Nucleus accumbens (tissue), 56 donors: Measurements from ENCODE around the gene OLFML1.

Experiments
- DNase-seq, 56 donors: peaks; one replicate each; lab custom pipeline; 2025; lab: John Stamatoyannopoulos, UW

The OLFML1 gene

DNA sequence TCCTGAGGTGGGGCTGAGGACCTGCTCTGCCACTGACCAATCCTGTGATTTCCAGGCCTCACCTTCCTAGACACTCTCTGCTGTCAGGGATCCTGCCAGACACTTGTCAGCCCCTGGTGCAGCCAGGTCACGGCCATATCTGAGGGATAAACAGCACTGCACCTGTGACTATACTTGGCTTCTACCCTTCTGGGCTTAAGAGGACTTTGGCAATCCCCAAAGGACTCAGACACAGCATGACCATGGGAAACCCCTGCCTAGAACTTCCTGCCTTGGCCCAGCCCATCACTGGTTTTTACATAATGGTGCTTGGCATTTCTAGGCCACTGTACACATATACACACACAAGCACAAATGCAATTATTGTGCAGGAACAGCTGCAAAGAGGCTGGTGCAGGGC is 11.6 kb upstream of the OLFML1 start:
- no peak for DNase-seq

DNA sequence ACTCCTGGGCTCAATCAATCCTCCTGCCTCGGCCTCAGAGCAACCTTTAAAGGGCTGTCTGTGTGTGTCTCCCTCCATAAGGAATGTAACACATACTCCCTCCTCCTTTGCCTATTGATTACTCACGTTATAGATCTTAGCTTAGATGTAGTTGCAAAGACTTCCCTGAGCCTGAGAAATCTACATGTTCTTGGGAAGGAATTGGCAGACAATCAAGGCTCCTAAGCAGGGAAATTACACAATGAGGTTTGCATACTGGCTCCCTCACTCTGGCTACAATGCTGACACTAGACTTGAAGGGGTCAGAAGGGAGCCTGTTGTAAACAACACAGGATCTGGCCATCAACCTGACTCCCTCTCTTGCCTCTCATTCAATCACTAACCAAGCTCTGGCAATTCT is 5.2 kb upstream of the OLFML1 start:
- no peak for DNase-seq

DNA sequence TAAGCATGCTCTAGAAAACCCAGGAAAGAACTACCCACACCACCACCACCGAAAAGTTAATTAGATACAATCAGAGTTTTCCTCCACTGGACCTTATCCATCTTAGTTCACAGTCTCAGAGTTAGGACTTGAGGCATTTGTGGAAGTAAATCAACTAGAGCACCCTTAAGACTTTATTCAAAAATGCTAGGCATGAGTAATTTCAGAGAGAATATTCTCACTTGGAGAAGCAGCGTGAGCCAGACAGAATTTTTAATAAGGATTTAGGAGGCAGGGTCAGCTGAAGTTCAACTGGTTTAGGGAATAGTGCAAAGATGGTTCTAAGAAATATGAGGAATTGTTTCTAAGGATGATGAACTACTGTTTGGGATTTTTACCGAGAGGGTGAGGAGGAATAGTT is 1.2 kb upstream of the OLFML1 start:
- no peak for DNase-seq

DNA sequence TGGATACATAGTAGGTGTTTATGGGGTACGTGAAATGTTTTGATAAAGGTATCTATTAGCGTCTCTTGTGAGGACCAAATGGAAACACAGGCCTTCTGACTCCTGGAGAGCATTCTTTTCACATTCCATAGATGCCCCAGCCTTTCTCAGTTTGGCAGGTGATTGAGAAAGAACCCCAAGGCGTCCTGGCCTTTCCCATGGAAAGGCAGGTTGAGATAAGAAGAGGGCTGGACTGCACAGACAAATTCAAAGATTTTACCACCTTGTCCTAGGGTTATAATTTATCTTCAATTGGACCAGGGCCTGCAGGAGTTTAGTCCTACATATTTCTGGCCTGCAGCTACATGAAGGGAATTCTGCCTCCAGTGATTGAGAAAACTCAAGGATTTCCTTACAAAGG is 661 bp upstream of the OLFML1 start:
- no peak for DNase-seq

DNA sequence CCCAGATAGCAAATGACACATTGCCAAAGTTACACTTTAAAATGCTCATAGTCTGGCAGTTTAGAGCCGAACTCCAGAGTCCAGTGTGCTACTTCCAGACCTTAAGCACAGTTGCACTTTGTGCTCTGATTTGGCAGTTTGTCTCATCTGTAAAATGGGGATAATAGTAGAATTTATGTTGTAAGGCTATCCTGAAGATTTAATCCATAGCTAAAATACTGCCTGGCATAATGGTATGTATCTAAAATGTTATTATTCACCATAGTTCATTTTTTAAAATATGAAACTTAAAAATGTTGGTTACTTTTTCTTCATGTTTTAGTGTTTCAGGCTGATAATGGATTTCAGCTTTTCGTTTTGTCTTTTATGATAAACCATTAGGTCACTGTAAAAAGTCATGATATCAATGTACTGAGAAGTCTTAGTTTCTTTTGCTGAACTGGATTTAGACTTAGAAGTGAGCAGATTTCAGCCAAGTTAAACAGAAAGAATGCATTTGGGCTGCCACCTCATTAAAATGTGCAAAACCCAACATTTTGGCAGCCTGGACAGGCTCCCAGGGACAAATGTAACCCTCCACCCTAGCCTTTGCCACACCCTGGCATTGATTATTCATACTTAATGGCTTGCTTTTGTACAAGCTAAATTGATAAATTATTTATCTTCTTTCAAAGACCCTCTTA is 933 bp downstream of the OLFML1 start:
- no peak for DNase-seq

DNA sequence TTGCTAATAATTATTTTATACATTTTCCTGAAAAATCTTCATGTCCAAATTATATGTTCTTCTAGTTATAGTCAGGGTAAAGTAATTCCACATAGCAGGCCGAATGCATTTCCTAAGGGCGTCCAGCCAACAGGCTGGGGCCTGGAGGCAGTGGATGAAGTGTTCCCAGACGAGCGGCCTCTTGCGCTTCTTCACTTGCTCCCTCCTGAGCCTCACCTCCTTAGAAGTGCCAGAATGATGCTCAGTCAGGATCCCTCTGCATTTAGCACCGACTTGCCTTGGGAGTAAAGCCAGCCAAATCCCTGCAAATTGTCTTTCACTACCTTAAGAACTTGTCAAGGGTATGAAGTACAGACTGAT is 1.5 kb downstream of the OLFML1 start:
- no peak for DNase-seq

DNA sequence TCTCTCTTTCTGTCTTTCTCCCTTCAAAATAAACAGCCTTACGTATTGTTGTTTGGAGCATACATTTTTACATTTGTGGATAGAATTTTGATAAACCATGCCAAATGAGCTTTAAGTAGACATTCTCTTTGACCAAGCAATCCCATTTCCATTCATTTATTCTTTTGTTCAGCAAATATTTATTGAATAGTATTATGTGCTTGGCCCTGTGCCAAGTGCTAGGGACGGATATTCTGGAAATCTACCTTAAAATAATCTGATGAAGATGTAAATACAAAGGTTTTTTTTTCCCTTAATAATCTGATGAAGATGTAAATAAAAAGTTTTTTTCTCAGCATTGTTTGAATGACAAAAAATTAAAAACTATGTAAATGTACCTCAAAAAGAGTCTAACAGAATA is 2.1 kb downstream of the OLFML1 start:
- no peak for DNase-seq

DNA sequence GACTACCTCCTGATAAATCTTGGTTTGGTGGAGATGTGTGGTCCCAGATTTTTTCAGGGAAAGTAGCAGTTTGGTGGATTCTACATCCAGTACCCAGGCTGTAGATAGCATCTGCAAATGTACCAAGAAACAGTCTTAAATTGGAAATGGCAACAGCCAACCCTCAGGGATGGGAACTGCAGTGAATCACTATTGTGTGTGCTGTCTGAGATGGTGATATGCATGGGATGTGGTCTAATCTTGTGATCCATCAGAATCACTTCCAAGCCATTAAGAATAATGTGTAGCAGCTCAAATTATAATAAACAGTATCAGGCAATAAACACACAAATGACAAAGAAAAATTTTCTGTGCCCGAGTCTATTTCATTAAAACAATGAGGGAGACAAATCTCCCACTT is 3.4 kb downstream of the OLFML1 start:
- DNase-seq, result no peak

DNA sequence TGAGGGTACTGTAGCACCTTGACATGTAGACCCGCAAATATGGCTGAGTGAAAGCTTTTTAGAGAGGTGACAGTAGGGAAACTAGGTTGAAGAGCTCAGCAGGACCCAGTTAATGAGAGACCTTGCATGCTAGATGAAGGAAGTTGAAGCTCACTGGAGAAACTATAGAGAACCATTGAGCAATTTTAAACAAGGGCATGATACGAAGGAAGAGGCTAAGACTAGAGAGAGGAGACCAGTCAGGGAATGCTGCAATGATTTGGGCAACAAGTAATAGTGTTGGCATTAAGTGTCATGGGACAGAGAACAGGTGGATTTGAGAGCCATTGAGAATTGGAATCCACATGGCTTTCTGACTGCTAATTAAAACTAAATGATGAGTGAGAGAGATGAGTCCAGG is 4.1 kb downstream of the OLFML1 start:
- DNase-seq, result no peak

DNA sequence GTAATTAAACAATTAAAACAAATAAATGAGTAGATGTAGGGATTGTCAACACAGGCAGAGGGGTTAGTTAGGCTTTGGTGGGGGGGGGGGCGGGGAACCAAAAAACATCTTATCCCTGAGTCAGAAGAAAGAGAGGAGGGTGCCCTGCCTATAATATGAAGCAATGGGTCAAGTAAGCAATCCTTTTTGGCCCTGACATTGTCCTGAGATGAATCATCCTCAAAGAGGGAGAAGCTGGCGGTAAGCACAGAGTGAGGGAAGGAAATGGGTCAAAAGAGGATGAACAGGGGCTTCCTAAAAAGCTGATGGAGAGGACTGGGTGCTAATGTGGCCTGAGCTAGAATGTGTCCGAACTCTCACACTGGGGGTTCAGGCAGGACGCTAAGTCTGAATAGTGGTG is 4.7 kb downstream of the OLFML1 start:
- DNase-seq, result no peak

DNA sequence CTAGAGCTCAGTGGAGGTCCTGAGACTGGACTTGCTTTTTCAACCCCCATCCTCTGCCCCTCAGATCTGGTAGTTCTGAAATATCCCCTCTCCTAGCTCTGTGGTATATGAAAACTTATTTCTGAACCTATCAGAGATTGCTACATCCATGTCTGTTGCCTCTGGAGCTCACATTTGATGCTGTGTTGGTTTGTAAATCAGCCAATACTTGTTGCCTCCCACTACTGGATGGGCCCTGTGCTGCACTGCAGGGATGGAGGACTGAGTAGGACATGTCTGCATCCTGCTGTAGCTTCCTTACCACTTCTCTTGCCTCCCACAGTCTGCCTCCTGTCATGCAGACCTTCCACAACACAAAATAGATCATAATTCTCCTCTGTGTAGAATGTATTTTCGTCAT is 5.2 kb downstream of the OLFML1 start:
- DNase-seq, result no peak

DNA sequence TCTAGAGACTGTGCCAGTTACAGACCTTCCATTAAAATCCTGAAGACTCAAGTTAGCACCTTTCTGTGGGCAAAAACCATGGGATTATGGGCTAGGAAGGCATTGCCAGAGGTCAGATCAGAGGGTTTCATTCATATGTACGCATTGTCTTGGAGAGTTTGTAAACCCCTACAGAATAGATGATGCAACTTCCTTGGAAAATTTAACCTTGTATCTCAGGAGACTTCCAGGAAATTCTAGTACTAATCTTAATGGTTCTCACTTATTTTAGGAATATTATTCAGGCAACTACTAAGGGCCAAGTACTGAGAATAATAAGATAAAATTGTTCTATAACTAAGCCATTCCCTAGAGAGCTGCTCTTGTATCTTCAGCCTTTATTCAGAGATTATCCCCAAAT is 6.9 kb downstream of the OLFML1 start:
- no peak for DNase-seq

DNA sequence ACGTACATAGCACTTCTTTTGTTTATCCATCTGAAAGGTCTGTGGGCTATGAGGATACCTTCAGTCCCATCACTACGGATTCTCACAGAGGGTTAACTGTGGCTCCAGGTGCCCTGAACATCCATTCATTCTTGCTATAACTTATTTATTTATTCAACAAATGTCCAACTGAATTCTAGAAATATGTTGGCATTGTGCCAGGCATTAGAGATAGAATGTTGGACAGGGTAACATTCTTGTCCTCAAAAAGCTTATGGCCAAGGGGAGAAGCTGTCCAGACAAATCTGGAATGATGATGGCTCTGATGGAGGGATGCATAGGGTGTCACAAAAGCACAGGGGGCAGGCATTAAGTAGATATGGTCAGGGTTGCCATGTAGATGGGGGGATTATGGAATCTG is 8.4 kb downstream of the OLFML1 start:
- no peak for DNase-seq

DNA sequence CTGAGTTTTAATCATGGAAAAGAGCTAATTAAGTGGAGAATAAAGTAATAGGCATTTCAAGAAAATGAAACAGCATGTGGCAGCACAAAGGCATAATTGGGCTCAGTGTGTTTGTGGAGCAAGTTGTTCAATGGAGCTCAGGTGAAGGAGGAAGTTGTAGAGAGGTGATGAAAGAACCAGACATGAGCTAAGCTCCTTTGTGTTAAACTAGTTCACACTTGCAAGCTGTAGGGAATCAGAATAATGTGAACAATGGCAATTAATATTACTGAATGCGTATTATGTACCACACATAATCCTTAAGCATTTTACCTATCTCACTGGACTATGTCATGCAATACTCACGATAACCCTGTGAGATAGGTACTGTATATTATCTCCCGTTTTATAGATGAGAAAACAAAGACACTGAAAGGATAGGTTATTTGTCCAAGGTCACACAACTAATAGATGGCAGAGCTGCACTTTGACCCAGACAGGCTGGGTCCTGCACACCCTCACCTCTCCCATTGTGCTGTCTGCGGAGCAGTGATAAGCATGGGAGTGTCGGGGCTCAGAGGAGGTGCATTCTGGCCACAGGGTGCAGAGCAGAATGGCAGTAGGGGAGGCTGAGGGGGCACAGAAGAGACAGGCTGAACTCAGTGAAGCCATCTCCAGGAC is 8.9 kb downstream of the OLFML1 start:
- DNase-seq, result no peak

DNA sequence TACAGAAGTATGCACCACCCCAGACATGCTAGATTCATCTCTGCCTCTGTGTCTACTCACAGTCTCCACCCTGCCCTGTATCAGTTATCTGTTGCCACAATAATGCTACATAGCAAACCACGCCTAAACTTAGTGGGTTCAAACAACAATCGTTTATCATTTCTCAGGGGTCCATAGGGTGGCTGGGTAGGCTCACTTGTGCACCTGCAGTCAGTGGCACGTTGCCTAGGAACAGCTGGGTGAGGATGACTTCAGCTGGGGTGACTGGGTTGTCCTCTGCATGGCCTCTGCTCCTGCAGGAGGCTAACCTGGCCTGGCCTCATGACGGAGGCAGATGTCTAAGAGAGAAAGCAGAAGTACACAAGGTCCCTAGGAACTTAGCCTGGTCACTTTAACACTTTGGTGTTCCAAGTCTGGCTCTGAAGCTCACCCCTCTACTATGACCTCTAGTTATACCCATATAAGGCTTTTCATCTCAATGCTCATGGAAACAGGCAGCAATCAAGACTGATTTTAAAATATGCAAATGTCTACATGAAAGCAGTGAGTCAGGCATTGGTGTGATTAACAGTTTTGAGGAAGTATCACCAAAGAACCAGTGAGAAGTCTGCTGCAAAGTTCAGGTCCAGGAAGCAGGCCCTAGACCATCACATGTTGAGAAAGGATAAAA is 10.7 kb downstream of the OLFML1 start:
- no peak for DNase-seq

DNA sequence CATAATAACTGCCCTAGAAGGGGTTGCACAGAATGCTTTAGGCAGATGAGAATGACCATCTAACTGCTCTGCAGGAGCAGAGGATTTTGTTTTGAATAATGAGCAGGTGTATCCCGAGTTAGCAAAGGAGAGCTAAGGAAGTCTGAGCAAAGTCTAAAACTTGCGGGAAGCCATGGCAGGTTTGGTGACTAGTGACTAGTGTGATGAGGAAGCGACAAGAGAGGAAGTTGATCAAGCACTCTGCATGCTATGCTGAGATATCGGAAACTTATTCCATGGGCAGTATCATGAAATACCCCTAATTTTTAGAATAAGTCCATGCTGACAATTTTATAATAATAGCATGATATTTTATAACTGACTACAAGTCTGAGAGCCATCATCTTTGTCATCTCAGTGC is 12.9 kb downstream of the OLFML1 start:
- DNase-seq, result no peak

DNA sequence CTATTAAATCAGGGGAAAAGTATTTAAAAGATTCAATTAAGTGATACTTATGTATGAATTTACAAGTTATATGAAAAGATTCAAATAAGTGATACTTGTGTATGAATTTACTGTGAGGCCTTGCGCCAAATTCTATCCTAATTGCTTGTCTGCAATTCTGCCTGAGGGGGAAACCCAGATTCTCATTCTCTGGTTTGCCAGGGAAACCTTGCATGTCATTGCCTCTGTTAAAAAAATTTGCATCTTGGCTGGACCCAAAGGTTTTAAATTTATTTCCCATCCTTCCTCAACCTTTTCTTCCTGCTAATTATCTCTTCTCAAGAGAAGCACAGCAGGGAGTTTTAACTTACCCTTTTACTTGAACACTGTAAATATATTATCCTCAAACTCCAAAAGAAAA is 13.8 kb downstream of the OLFML1 start:
- no peak for DNase-seq

DNA sequence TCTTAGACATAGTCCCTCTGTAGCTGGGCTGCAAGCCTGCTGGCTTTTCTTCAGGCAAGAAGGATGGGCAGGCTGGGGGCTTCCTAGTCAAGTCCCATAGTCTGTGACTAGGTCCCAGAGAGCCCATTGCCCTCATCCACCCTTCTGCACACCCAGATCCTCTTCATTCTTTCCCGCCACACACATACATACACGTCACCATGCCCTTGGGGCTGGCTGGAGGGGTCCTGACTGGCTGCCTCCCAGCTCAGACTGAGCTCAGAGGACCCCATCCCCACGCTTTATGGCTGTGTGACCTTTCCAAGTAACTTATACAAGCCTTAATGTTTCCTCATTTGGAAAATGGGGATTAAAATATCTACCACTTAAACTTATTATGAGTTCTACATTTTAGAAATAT is 14.9 kb downstream of the OLFML1 start:
- DNase-seq, result no peak

DNA sequence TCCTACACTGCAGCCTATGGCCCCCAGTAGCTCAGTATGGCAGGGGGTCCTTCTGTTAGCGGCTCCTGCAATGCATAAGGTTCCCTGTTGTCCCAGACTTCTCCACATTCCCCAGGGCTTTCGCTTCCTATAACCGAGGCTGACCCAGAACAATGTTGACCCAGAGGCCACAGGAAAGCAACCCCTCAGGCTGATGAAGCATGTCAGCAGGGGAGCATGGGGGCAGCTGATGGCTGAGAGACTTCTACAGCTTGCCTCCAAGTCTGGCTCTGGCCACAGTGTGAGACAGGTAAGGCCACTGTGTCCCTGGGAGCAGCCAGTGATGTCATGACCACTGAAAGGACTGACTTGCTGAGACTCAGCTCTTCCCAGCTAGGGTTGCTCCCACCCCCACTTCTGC is 15.9 kb downstream of the OLFML1 start:
- DNase-seq, result no peak

DNA sequence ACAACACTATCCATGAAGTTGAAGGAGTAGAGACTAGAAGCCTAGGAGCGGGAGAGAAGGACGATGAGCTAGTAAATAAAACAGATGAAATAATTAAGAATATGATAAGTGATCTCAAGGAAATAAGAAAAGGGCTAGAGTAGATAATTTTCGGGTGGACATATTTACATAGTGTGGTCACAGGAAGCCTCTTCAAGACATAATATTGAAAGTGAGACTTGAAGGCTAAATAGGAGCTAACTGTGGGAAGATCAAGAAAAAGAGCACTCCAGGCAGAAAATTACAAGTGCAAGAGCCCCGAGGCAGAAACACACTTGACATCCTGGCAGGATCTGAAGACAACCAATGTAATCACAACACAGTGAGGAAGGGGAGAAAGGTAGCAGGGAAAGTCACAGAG is 16.6 kb downstream of the OLFML1 start:
- DNase-seq, result no peak

DNA sequence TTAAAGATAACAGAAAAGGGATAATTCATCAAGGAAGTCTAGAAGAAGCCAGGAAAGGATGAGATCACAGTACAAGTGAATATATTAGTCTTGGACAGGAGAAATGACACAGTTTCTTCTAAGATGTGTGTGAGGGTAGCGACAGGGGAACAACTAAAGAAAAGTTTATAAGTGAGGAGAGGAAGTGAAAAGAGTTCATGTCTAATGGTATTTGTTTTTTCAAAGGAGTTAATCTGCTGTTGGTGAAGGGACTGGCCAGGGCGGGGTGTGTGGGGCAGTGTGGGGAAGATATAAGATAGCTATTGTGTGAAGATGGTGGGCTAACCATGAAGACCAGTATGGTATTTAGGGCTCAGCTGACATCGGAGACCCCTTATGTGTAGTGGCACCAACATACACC is 20.9 kb downstream of the OLFML1 start:
- DNase-seq, result no peak

DNA sequence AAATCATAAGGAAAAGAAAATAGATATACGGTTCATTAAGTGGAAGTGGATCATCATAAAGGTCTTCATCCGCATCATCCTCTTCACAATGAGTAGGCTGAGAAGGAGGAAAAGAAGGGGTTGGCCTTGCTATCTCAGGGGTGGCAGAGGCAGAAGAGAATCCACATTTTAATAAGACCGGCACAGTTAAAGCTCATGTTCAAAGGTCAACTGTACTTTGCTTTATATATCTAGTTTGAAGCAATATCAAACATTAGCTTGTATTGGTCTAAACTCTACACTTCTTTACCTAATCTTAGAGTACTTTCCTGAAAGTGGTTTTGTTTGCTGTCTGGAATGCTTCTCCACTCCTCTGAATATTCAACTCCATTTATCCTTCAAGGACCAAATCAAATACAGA is 22.8 kb downstream of the OLFML1 start:
- DNase-seq, result no peak
